Measurements from ENCODE around the gene HGFAC. TPM values are rescaled to one million over a fixed set of nuclear protein-coding genes. Genes with fewer than 3 reads are reported as not detected.

HGFAC gene
- total RNA-seq, 4 donors from 2014 or later, result 0.54 TPM; not detected in 3

DNA sequence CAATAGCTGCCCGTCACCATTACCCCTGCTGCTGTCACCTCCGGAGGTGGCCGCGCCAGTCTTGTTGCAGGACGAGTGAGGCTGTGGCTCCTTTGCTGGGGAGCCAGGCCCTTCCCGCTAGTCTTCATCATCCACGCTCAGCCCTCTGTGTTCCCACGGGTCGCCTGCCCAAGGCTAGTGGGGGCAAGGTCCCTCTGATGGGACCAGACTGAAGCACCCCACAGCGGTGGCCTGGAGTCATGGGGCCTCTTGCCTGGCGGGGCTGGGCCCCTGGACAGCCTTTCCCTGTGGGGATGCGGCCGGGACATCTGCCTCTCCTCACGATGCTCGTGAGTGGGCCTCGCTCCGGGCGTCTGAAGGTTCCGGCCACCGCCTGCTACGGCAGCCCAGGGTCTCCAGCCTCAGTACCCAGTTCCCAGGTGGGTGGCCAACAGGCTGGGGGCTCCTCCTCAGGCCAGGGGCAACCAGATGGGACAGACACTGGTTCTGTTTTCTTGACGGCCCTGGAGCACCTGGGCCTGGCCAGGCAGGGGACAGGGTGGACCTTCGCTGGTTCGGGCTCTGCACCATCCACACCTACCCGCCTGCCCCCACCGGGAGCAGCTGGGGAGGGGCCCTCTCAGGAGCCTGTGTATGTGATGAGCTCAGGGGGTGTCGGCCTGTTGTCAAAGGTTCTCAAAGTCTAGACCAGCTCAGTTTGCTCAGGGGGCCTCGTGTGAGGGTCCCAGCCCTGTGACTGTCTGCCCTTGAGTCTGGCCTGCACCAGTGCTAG is 53.6 kb downstream of the HGFAC start:
- Histone ChIP-seq H3K27me3 (no peaks in the 10 kb centered on the region), H3K4me1 (no peaks in the 10 kb centered on the region), H3K27ac (no peak overlapping the region), H3K9me3 (no peaks in the 10 kb centered on the region), H3K36me3 (no peaks in the 10 kb centered on the region), H3K4me3 (replicated peaks in 1 of 3) (no peak overlapping the region)
- TF ChIP-seq, protein P1, sequence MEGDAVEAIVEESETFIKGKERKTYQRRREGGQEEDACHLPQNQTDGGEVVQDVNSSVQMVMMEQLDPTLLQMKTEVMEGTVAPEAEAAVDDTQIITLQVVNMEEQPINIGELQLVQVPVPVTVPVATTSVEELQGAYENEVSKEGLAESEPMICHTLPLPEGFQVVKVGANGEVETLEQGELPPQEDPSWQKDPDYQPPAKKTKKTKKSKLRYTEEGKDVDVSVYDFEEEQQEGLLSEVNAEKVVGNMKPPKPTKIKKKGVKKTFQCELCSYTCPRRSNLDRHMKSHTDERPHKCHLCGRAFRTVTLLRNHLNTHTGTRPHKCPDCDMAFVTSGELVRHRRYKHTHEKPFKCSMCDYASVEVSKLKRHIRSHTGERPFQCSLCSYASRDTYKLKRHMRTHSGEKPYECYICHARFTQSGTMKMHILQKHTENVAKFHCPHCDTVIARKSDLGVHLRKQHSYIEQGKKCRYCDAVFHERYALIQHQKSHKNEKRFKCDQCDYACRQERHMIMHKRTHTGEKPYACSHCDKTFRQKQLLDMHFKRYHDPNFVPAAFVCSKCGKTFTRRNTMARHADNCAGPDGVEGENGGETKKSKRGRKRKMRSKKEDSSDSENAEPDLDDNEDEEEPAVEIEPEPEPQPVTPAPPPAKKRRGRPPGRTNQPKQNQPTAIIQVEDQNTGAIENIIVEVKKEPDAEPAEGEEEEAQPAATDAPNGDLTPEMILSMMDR (IDR thresholded peaks at IDR 0.05), result no peak
- TF ChIP-seq POLR2A (IDR thresholded peaks at IDR 0.05), result no peak
- DNase-seq, result no peak
- WGBS, 2 donors, result 73 to 80% methylated on average over 12 to 14 of the region's 28 CpGs
- intact Hi-C loops (cut with DNase I), result no loop called here

DNA sequence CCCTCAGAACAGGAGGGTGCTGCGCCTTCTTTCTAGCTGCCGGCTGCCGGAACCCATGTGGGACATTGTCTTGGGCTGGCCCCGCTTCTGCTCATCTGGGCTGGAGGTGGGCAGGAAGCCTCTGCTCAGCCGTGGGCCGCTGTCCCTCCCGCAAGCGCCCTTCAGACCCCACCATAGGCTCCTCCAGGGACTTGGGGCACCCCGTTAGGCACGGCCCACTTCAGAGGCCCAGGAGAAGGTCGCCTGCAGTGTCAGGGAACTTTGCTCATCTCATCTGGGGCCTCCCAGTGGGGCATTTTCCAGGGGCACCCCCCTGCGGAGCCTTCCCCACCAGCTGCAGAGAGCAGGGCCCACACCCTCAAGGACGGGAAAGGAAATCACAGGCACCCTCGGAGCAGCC is 54.3 kb downstream of the HGFAC start:
- H3K27ac ChIP-seq, result no peak overlapping the region
- H3K9me3 ChIP-seq, result no peaks in the 10 kb centered on the region
- no peak for DNase-seq
- TF ChIP-seq POLR2A (IDR thresholded peaks at IDR 0.05), result no peak
- TF ChIP-seq, protein P1 (IDR thresholded peaks at IDR 0.05), result no peak
- H3K4me1 ChIP-seq, result no peaks in the 10 kb centered on the region
- H3K27me3 ChIP-seq, result no peaks in the 10 kb centered on the region
- intact Hi-C loops (cut with DNase I), result no loop called here
- WGBS, 2 donors, result 68 to 69% methylated on average over 6 to 10 of the region's 14 CpGs
- no peaks in the 10 kb centered on the region for H3K36me3 ChIP-seq
- no peak overlapping the region for H3K4me3 ChIP-seq (replicated peaks in 1 of 3)

DNA sequence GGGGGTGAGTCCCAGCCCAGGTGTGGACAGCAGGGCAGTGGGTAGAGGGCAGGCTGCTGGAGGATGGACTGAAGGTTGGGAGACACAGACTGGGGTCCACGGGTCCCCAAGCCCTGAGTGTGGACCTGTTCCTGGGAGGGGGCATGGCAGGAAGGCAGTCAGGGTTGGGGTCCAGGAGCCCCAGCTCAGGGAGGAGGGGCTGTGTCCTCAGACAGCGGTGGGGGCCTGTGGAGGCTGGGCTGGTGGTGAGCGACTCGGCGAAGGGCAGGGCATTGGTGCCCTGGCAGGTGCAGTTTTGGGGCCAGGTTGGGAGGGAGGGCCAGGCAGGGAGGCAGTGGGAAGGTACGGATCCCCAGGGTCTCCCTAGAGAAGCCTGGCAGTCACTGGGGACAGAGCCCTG is 55.3 kb downstream of the HGFAC start:
- Histone ChIP-seq H3K36me3 (no peaks in the 10 kb centered on the region), H3K27ac (no peak overlapping the region), H3K9me3 (no peaks in the 10 kb centered on the region), H3K27me3 (no peaks in the 10 kb centered on the region), H3K4me3 (replicated peaks in 1 of 3) (no peak overlapping the region), H3K4me1 (no peaks in the 10 kb centered on the region)
- WGBS, 2 donors, result 92 to 93% methylated on average over 6 of the region's 6 CpGs
- TF ChIP-seq, protein P1 (IDR thresholded peaks at IDR 0.05), result no peak
- TF ChIP-seq POLR2A (IDR thresholded peaks at IDR 0.05), result no peak
- intact Hi-C loops (cut with DNase I), result no loop called here
- no peak for DNase-seq

DNA sequence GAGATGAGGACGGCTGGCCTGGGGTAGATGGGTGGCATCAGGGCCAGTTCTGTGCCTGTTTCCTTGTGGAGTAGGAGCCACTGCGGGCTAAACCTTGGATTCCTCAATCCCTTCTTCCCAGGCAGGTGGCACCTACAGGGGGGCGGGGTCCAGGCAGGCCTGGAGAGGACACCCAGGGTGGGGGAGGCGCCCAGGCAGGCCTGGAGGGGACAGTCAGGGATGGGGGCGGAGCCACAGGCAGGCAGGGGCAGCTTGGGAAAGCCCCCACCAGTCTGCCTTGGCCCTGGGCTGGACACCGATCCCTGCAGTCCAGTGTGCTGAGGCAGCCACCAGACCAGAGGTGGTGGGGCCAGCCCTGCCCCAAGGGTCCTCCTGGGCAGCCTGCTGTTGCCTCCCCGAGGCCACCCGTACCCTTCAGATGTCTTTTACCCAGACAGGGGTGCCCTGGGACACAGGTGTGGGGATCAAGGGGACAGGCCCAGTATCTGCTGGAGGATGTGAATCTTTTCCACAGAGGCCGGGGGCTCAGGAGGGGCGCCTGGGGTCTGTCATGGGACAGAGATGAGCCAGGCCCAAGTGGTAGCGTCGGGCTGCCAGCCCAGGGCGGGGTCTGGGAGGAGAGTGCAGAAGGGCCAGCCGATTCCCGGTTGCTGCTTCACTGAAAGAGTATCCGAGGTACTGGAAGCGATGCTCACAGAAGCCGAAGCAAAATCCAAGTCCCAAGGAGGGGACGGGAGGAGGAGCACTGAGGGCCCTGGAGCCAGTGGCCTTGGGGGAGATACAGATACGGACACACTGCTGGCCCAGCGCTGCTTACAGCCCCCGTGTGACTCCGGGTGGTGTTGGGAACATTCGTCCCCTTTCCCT is 56.0 kb downstream of the HGFAC start:
- H3K27ac ChIP-seq, result no peak overlapping the region
- no peaks in the 10 kb centered on the region for H3K4me1 ChIP-seq
- WGBS, 2 donors, result 82 to 87% methylated on average over 14 to 18 of the region's 24 CpGs
- H3K9me3 ChIP-seq, result no peaks in the 10 kb centered on the region
- intact Hi-C loops (cut with DNase I), result no loop called here
- TF ChIP-seq POLR2A (IDR thresholded peaks at IDR 0.05), result no peak
- TF ChIP-seq, protein P1 (IDR thresholded peaks at IDR 0.05), result no peak
- no peak for DNase-seq
- no peaks in the 10 kb centered on the region for H3K36me3 ChIP-seq
- H3K27me3 ChIP-seq, result no peaks in the 10 kb centered on the region
- no peak overlapping the region for H3K4me3 ChIP-seq (replicated peaks in 1 of 3)

DNA sequence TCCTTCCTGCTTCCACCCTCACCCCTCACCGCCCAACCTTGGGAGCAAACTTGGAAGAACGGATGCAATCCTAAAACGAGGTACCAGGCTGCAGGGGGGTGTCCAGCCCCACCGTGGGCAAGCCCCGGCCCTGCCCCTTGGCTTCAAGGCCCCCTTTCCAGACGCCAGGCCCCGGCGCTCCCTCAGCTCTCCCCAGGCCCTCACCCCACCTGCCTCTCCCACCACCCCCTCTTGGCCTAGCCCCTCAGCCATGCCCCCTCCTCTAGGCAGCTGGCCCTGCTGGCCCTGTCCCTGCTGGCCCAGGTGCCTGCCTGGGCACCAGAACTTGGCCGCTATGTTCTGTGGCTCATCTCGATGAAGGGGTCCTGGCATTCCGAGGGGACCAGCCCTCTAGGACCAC is 56.6 kb downstream of the HGFAC start:
- no peaks in the 10 kb centered on the region for H3K27me3 ChIP-seq
- intact Hi-C loops (cut with DNase I), result no loop called here
- DNase-seq, result no peak

More for the DNA sequence above, 56.6 kb downstream of the HGFAC start:
- TF ChIP-seq, protein P1 (IDR thresholded peaks at IDR 0.05), result no peak
- no peak for TF ChIP-seq POLR2A (IDR thresholded peaks at IDR 0.05)
- Histone ChIP-seq H3K4me3 (replicated peaks in 1 of 3) (no peak overlapping the region), H3K9me3 (no peaks in the 10 kb centered on the region), H3K4me1 (no peaks in the 10 kb centered on the region), H3K27ac (no peak overlapping the region), H3K36me3 (no peaks in the 10 kb centered on the region)
- 82 to 90% methylated on average over 10 of the region's 11 CpGs for WGBS, 2 donors

Data from thyroid gland (tissue), 4 donors.